Breast epithelium (tissue), 3 donors: ENCODE results near the gene ARFRP1.

Experiments
- POLR2A ChIP-seq: fragments of 450-650 bp; IDR thresholded peaks from one replicate; pipeline ENCODE4 v1.6.1; 2016; ENCODE audit warnings: antibody characterized with exemption, mild to moderate bottlenecking, moderate library complexity
- TF ChIP-seq, protein P1 (sequence below), 3 donors: fragments of 450-650 bp; IDR thresholded peaks; one replicate each; pipeline ENCODE4 v1.5.1; 2016 to 2017; ENCODE audit warnings: antibody characterized with exemption in 3 of 3, mild to moderate bottlenecking in 3 of 3, moderate library complexity in 3 of 3

DNA sequence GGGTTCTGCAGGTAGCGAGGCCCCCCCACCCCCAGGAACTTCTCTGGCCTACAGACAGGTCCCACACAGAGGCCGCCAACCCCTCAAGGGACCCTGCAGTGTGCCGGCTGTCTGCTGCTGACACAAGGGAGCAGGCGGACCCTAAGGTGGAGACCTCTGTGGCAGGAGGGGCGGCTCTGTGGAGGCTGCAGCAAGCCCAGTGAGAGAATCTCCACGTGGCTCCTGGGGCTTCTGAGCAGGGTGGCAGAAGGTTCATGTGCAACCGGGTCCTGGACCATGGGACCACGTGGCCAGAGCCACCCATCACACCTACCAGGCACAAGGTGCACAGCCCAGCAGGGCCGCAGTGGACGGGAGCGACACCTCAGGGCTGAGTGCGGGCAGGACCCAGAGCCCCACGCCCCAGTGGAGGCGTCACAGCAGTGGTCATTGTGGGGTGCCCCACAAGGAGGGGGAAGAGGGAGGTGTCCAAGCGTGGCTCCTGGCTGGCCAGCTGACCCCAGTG is 4.3 kb downstream of the ARFRP1 start:
- TF ChIP-seq POLR2A: no peak
- TF ChIP-seq, protein P1, sequence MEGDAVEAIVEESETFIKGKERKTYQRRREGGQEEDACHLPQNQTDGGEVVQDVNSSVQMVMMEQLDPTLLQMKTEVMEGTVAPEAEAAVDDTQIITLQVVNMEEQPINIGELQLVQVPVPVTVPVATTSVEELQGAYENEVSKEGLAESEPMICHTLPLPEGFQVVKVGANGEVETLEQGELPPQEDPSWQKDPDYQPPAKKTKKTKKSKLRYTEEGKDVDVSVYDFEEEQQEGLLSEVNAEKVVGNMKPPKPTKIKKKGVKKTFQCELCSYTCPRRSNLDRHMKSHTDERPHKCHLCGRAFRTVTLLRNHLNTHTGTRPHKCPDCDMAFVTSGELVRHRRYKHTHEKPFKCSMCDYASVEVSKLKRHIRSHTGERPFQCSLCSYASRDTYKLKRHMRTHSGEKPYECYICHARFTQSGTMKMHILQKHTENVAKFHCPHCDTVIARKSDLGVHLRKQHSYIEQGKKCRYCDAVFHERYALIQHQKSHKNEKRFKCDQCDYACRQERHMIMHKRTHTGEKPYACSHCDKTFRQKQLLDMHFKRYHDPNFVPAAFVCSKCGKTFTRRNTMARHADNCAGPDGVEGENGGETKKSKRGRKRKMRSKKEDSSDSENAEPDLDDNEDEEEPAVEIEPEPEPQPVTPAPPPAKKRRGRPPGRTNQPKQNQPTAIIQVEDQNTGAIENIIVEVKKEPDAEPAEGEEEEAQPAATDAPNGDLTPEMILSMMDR (IDR thresholded peaks at IDR 0.05): no peak
